Renal cortical epithelial cell (primary cell): ENCODE measurements around the gene GNAO1. TPM values are rescaled to one million over a fixed set of nuclear protein-coding genes. Genes with fewer than 3 reads are reported as not detected.
A peak's percentile ranks its signal among the peaks of the same experiment; 100 is the strongest.
"Not testable (repeated sequence)": the region's sequence is repeated elsewhere in the genome, so short reads cannot be mapped to it uniquely, and the experiment has no call there.

Source experiments
- DNase-seq: peaks from one replicate; pipeline ENCODE4 v3.0.0-alpha.2; 2011; ENCODE audit warnings: low read depth
- total RNA-seq: library from RNA; depleted of rRNA; stranded (reverse); fragments of >200 nt; gene quantifications from 2 replicates; pipeline ENCODE4 v1.2.3, GENCODE V29; 2014

GNAO1 gene
- total RNA-seq, 1 donor from 2014 or later = 8.3 TPM

DNA sequence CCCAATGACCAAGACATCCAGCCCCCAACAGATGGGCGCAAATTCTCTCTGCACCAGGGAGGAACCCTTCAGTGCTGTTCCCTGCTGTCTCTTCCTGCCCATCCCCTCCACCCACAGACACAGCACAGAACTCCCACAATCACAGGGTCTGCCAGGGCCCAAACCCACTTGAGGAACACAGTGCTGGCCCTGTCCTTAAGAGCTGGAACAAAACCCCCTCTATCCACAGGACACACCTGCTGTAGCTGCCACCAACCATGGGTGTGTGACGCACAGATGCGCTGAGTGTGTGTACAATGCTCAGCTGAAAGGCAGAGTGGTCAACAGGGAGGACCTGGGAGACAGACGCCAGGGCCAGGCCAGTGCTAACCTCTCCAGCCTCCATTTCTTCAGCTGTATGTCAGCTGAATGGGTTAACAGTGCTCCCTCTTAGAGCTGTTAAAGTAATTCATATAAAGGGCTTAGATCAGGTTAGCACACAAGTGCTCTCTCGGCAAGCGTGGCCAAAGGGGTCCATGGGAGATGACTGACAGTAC, 172.0 kb downstream of the GNAO1 start:
- DNase-seq = no peak

- DNase-seq = peak; percentile 78
Measured at GRCh38 chr16:56363781-56364565, 172.7 kb downstream of the GNAO1 start.

DNA sequence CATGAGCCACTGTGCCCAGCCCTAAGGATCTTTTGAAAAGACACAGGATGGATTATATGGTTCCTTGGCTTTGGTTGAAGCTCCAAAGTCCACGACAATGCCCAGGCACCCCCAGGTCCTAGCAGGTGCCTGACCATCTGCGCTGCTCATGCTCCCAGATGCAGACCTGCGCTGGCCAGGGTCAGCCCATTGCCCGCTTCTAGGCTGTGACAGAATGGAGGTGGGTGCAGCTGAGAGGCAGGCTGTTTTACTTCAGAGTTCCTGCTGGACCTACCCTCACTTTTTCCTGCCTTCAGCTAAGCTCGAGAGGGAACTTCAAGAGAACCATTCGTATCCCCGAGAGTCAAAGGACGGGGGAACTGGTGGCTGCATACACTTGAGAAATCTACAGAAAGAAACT, 173.6 kb downstream of the GNAO1 start:
- no peak for DNase-seq

DNA sequence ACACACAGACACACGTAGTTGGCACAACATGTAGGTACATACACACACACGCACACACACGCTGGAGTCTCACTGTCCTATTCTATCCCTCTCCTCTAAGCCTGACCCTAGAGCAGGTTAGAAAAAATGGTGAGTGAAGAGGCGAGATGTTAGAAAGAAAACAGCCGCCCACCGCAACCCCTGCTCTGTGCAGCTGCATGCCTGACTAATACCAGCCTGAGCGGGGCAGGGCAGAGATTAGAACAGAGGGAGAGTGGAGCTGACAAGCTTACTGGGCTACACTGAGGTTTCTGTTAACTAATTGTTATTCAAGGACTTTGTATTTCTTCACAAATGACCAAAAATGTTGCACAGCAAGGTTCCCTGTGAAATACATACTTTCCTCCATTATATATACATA, 174.3 kb downstream of the GNAO1 start:
- no peak for DNase-seq

GRCh38 chr16:56366945-56367344, 175.7 kb downstream of the GNAO1 start:
- no peak for DNase-seq

DNA sequence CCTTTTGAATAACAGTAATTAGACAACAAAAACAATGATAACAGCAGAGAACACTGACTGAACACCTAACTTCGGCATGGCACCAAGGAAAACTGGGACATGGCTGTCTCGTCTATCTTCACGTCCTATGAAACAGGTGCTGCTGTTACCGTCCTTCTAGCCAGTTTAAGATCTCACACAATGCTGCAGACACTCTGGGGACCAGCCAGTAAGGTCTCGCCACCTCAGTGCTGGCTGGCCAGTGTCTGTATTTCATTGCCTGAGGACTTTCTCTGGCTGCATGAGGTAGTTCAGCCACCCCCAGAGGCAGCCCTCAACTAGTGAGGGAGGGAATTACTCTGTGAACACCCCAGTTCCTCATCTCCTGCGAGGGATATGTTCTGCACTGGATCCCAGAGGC, 176.5 kb downstream of the GNAO1 start:
- DNase-seq = no peak

GRCh38 chr16:56368545-56368944, 177.3 kb downstream of the GNAO1 start:
- no peak for DNase-seq

DNA sequence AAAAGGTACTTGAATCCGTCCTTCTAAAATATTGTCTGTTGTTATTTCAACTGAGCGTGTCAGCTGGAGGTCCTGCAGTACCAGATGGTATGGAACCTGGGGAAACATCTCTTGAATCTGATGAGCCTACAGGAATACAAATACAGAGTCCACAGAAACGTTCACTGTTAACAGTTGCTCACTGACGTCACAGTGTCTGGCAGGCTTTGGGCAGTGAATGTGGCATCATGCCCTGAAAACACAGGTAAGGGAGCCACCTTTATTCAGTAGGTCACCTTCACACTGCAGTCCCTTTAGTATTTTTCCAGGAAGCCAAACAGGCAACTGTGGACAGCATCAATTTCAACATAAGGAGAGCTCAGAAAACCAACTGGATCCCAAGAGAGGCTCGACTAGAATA, 177.9 kb downstream of the GNAO1 start:
- DNase-seq = no peak

- DNase-seq = no peak
Measured at GRCh38 chr16:56370185-56370874, 179.0 kb downstream of the GNAO1 start.

GRCh38 chr16:56370875-56371659, 179.8 kb downstream of the GNAO1 start:
- peak; percentile 90 for DNase-seq

- no peak for DNase-seq
Measured at GRCh38 chr16:56371660-56371937, 180.3 kb downstream of the GNAO1 start.

DNA sequence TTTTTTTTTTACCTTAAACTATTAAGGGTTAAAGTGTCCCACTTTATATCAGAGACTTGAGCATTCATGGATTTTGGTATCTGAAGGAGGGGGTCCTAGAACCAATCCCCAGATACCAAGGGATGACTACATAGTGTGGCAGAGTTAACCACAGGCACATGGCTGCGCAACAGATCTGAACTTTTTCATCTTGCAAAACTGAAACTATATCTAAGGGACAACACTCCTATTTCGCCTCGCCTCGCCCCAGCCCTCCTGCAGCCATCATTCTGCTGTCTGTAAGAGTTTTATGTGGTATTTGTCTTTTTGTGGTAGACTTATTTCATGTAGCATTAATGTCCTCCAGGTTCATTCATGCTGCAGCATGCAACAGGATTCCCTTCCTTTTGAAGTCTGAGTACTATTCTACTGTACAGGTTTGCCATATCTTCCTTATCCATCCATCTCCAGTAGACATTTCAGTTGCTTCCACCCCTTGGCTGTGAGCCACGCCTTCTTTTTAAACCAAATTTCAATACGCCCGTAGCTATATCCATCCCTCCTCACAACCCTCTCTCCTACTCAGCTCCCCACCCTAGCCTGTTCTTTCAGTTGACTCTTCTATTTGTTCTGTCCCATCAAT, 180.8 kb downstream of the GNAO1 start:
- DNase-seq = no peak

DNA sequence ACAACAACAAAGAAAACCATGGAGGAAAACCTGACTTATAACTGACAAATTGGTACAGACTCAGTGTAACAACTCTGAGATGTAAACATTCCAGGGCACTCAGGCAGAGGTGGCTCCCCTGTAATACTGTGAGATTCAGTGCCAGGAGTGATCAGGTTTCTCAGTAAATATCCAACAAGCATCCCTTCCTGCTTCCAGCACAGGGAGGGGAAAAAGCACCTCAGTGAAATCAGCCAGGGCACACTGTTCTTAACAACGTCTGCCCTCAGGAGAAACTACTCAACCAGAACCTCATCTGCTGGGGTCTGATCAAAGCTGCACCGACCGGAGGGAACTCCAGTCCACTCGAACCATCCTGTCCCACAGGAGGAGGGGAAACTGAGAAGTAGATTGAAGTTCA, 181.7 kb downstream of the GNAO1 start:
- peak; percentile 49 for DNase-seq

DNA sequence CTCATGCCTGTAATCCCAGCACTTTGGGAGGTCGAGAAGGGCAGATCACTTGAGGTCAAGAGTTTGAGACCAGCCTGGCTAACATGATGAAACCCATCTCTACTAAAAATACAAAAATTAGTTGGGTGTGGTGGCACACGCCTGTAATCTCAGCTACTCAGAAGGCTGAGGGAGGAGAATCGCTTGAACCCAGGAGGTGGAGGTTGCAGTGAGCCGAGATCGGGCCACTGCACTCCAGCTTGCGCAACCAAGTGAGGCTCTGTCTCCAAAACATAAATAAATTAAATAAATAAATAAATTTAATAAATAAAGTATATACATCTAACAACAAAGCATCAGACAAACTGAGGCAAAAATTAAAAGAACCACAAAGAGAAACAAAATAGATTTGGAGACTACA, 184.5 kb downstream of the GNAO1 start:
- DNase-seq = not testable (repeated sequence)

DNA sequence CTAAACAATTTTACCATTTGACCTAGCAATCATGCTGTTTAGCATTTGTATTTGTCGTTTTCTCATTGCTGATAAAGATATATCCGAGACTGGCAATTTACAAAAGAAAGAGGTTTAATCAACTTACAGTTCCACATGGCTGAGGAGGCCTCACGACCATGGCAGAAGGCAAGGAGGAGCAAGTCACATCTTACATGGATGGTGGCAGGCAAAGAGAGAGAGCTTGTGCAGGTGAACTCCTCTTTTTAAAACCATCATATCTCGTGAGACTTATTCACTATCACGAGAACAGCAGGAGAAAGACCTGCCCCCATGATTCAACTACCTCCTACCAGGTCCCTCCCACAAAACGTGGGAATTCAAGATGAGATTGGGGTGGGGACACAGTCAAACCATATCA, 187.8 kb downstream of the GNAO1 start:
- DNase-seq = not testable (repeated sequence)

GRCh38 chr16:56380778-56381485, 189.6 kb downstream of the GNAO1 start:
- DNase-seq = not testable (repeated sequence)

GRCh38 chr16:56382459-56382858, 191.2 kb downstream of the GNAO1 start:
- no peak for DNase-seq

- DNase-seq = peak; percentile 80
Measured at GRCh38 chr16:56382901-56383355, 191.6 kb downstream of the GNAO1 start.

- DNase-seq = no peak
Measured at GRCh38 chr16:56384074-56384721, 192.9 kb downstream of the GNAO1 start.

- no peak for DNase-seq
Measured at GRCh38 chr16:56387396-56387795, 196.1 kb downstream of the GNAO1 start.

DNA sequence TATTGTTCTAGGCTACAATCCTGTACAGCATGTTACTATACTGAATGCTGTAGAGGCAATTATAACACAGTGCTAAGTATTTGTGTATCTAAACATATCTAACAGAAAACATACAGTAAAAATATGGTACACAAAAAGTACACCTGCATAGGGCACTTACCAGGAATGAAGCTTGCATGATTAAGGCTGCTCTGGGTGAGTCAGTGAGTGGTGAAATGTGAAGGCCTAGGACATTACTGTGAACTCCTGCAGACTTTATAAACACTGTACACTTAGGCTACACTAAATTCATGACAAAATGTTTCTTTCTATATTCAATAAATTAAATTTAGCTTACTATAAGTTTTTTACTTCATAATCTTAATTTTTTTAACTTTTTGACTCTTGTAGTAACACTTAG, 196.9 kb downstream of the GNAO1 start:
- DNase-seq = no peak
